ENCODE results near the gene C2orf76.

- TF ChIP-seq CTCF (IDR thresholded peaks at IDR 0.05; ENCODE audit: low read length) (peak; percentile 37), EZH2 (optimal IDR thresholded peaks at IDR 0.05; ENCODE audit: low read depth, low read length) (no peak)
Measured at GRCh38 chr2:119387381-119388129, 20.9 kb upstream of the C2orf76 start.
